GM23248 (cell line): Measurements from ENCODE around the gene PHLDB3. TPM values are rescaled to one million over a fixed set of nuclear protein-coding genes. Genes with fewer than 3 reads are reported as not detected.

Experiments
- DNase-seq: peaks from one replicate; pipeline ENCODE4 v3.0.0-alpha.2; 2015
- H2AFZ ChIP-seq: fragments of 200-600 bp; sonication (generic); 2 replicates; pipeline ENCODE4 v1.6.1; 2016; ENCODE audit warnings: antibody characterized with exemption
- H3F3A ChIP-seq: fragments of 200-600 bp; sonication (generic); 2 replicates; pipeline ENCODE4 v1.6.1; 2016; ENCODE audit warnings: mild to moderate bottlenecking, antibody characterized with exemption, mixed run types; ENCODE audit not compliant: insufficient read depth
- H3K27ac ChIP-seq: fragments of 200-600 bp; sonication (generic); 2 replicates; pipeline ENCODE4 v1.5.1; 2016; ENCODE audit warnings: mild to moderate bottlenecking
- H3K27me3 ChIP-seq: fragments of 200-600 bp; sonication (generic); replicated peaks from 2 replicates; pipeline ENCODE4 v1.6.1; 2016; ENCODE audit warnings: mild to moderate bottlenecking; ENCODE audit not compliant: insufficient read depth
- H3K36me3 ChIP-seq: fragments of 200-600 bp; sonication (generic); 2 replicates; pipeline ENCODE4 v1.6.1; 2016; ENCODE audit warnings: low read depth, mild to moderate bottlenecking
- H3K4me1 ChIP-seq: fragments of 200-600 bp; sonication (generic); 2 replicates; pipeline ENCODE4 v1.6.1; 2016; ENCODE audit warnings: mild to moderate bottlenecking; ENCODE audit not compliant: insufficient read depth
- H3K4me2 ChIP-seq: fragments of 200-600 bp; sonication (generic); one replicate; pipeline ENCODE4 v1.6.1; 2016; ENCODE audit warnings: mild to moderate bottlenecking; ENCODE audit not compliant: unreplicated experiment
- H3K4me3 ChIP-seq: fragments of 200-600 bp; sonication (generic); 2 replicates; pipeline ENCODE4 v1.5.1; 2016; ENCODE audit warnings: mild to moderate bottlenecking
- H3K79me2 ChIP-seq: fragments of 200-600 bp; sonication (generic); 2 replicates; pipeline ENCODE4 v1.6.1; 2016; ENCODE audit warnings: mild to moderate bottlenecking; ENCODE audit not compliant: insufficient read depth
- H3K9ac ChIP-seq: fragments of 200-600 bp; sonication (generic); 2 replicates; pipeline ENCODE4 v1.6.1; 2016; ENCODE audit warnings: mild to moderate bottlenecking
- H3K9me2 ChIP-seq: fragments of 200-600 bp; sonication (generic); 2 replicates; pipeline ENCODE4 v1.6.1; 2016; ENCODE audit warnings: mixed run types, mild to moderate bottlenecking, moderate library complexity; ENCODE audit not compliant: insufficient read depth
- H3K9me3 ChIP-seq: fragments of 200-600 bp; sonication (generic); one replicate; pipeline ENCODE4 v1.6.1; 2017; ENCODE audit warnings: low read depth
- H4K20me1 ChIP-seq: fragments of 200-600 bp; sonication (generic); 2 replicates; pipeline ENCODE4 v1.6.0; 2016; ENCODE audit not compliant: insufficient read depth
- EZH2 ChIP-seq: fragments of 200-600 bp; sonication (generic); IDR thresholded peaks from 2 replicates; pipeline ENCODE4 v1.6.1; 2018; ENCODE audit warnings: antibody characterized with exemption, mild to moderate bottlenecking; ENCODE audit not compliant: insufficient read depth, poor library complexity, severe bottlenecking
- EZH2phosphoT487 ChIP-seq: fragments of 200-600 bp; sonication (generic); IDR thresholded peaks from 2 replicates; pipeline ENCODE4 v1.6.1; 2018; ENCODE audit warnings: antibody characterized with exemption, moderate library complexity, mild to moderate bottlenecking, low read depth; ENCODE audit not compliant: insufficient read depth
- WGBS, 2 experiments: methylation state at CpG; one replicate each; pipeline ENCODE4 v1.1.6; 2015 to 2017; ENCODE audit warnings: low lambda C conversion rate in 2 of 2, low coverage in 1 of 2; ENCODE audit errors: missing lambda C conversion rate in 2 of 2; 5-methylcytosine and 5-hydroxymethylcytosine counted together
- in situ Hi-C: fragments of 300-500 bp; cut with MboI; formaldehyde crosslinking; loops from 2 replicates; pipeline ENCODE4 v1.15.0; 2020
- polyA plus RNA-seq: library from polyadenylated mRNA; unstranded; fragments of >200 nt; fragmentation: Nextera tagmentation; extraction: Ambion mirVana; gene quantifications from 2 replicates; pipeline ENCODE4 v1.2.1, GENCODE V29; 2016
- total RNA-seq: library from RNA; depleted of rRNA; stranded (reverse); fragments of >200 nt; shearing (Covaris generic); gene quantifications from 2 replicates; pipeline ENCODE4 v1.2.3, GENCODE V29; 2014; rRNA removed

Gene PHLDB3
- total and polyA plus RNA-seq, 2 experiments from 2014 or later, result 4.6 to 5.6 TPM

- no peak overlapping the region for H3K27ac ChIP-seq
These were observed 73.6 kb downstream of the PHLDB3 start for GRCh38 chr19:43430976-43431375.

GRCh38 chr19:43430142-43430710 is 74.3 kb downstream of the PHLDB3 start:
- Histone ChIP-seq H3K9ac (no peak overlapping the region), H2AFZ (no peak overlapping the region), H3K79me2 (no peaks in the 10 kb centered on the region), H3K27ac (no peak overlapping the region), H4K20me1 (no peaks in the 10 kb centered on the region), H3K4me2 (no peak overlapping the region), H3K4me1 (no peaks in the 10 kb centered on the region), H3K9me2 (no peaks in the 10 kb centered on the region), H3K27me3 (no peaks in the 10 kb centered on the region), H3K4me3 (no peak overlapping the region), H3K36me3 (no peaks in the 10 kb centered on the region), H3F3A (no peaks in the 10 kb centered on the region), H3K9me3 (no peaks in the 10 kb centered on the region)
- TF ChIP-seq EZH2phosphoT487, result no peak
- TF ChIP-seq EZH2, result no peak
- no peak for DNase-seq
- WGBS, 2 experiments, result 72 to 76% methylated on average over 6 of the region's 6 CpGs
- in situ Hi-C loops, result no loop called here

More at GRCh38 chr19:43430976-43431375, 73.6 kb downstream of the PHLDB3 start:
- no peaks in the 10 kb centered on the region for H3K27me3 ChIP-seq
- H3K9me3 ChIP-seq, result no peaks in the 10 kb centered on the region
- H3F3A ChIP-seq, result no peaks in the 10 kb centered on the region
- no peaks in the 10 kb centered on the region for H3K4me1 ChIP-seq
- no peaks in the 10 kb centered on the region for H3K36me3 ChIP-seq
- H3K4me2 ChIP-seq, result no peak overlapping the region
- WGBS, 2 experiments, result 68 to 72% methylated on average over 9 of the region's 9 CpGs
- H2AFZ ChIP-seq, result no peak overlapping the region
- TF ChIP-seq EZH2phosphoT487 (no peak), EZH2 (no peak)
- H3K4me3 ChIP-seq, result no peak overlapping the region
- H3K9me2 ChIP-seq, result no peaks in the 10 kb centered on the region
- in situ Hi-C loops, result no loop called here
- no peaks in the 10 kb centered on the region for H4K20me1 ChIP-seq
- H3K79me2 ChIP-seq, result no peaks in the 10 kb centered on the region
- DNase-seq, result no peak
- H3K9ac ChIP-seq, result no peak overlapping the region

GRCh38 chr19:43429395-43429794 is 75.2 kb downstream of the PHLDB3 start:
- Histone ChIP-seq H3K79me2 (no peaks in the 10 kb centered on the region), H3K9me3 (no peaks in the 10 kb centered on the region), H3K4me2 (no peak overlapping the region), H3K4me1 (no peaks in the 10 kb centered on the region), H3K9me2 (no peaks in the 10 kb centered on the region), H3K36me3 (no peaks in the 10 kb centered on the region), H3K4me3 (no peak overlapping the region), H4K20me1 (no peaks in the 10 kb centered on the region), H3K27ac (no peak overlapping the region), H3K9ac (no peak overlapping the region), H3K27me3 (no peaks in the 10 kb centered on the region), H3F3A (no peaks in the 10 kb centered on the region), H2AFZ (no peak overlapping the region)
- 85 to 86% methylated on average over 7 of the region's 7 CpGs for WGBS, 2 experiments
- TF ChIP-seq EZH2 (no peak), EZH2phosphoT487 (no peak)
- in situ Hi-C loops, result no loop called here
- DNase-seq, result no peak

GRCh38 chr19:43425567-43426392 is 78.8 kb downstream of the PHLDB3 start:
- Histone ChIP-seq H3K79me2 (no peaks in the 10 kb centered on the region), H4K20me1 (no peaks in the 10 kb centered on the region), H3K4me1 (no peaks in the 10 kb centered on the region), H3K9ac (0 out of 2 replicates have a peak overlapping the region, but pooled peaks have one; percentile 1), H3K27me3 (no peaks in the 10 kb centered on the region), H3K4me3 (no peak overlapping the region), H3K27ac (no peak overlapping the region), H2AFZ (peak overlapping the region; percentile 70), H3K9me2 (no peaks in the 10 kb centered on the region), H3F3A (no peaks in the 10 kb centered on the region), H3K36me3 (no peaks in the 10 kb centered on the region), H3K4me2 (no peak overlapping the region), H3K9me3 (no peaks in the 10 kb centered on the region)
- TF ChIP-seq EZH2 (no peak), EZH2phosphoT487 (no peak)
- in situ Hi-C loops, result no loop called here
- DNase-seq, result peak; percentile 64
- 17 to 19% methylated on average over 7 to 8 of the region's 8 CpGs for WGBS, 2 experiments

Other genes with a start within 250 kb of the PHLDB3 start
- 0.32 TPM in 1 of 2 replicates, not detected in the other for gene PSG9, start 235.2 kb downstream of the PHLDB3 start, total RNA-seq
- gene PSG9, start 235.2 kb downstream of the PHLDB3 start, polyA plus RNA-seq, result 1.1 and 1.6 TPM in 2 replicates
- gene CD177, start 151.1 kb downstream of the PHLDB3 start, total RNA-seq, result 0.32 and 1.1 TPM in 2 replicates
- gene CD177, start 151.1 kb downstream of the PHLDB3 start, polyA plus RNA-seq, result 0.36 and 0.38 TPM in 2 replicates
- gene TEX101, start 89.9 kb downstream of the PHLDB3 start, total RNA-seq, result not detected in 2 replicates
- not detected in 2 replicates for gene TEX101, start 89.9 kb downstream of the PHLDB3 start, polyA plus RNA-seq
- gene LYPD3, start 39.1 kb downstream of the PHLDB3 start, total RNA-seq, result not detected in 2 replicates
- gene LYPD3, start 39.1 kb downstream of the PHLDB3 start, polyA plus RNA-seq, result 0.22 and 0.28 TPM in 2 replicates
- 71.1 and 100.0 TPM in 2 replicates for gene ETHE1, start 22.5 kb upstream of the PHLDB3 start, total RNA-seq
- 70.8 and 75.4 TPM in 2 replicates for gene ETHE1, start 22.5 kb upstream of the PHLDB3 start, polyA plus RNA-seq
- 0.22 TPM in 1 of 2 replicates, not detected in the other for gene ZNF575, start 28.4 kb upstream of the PHLDB3 start, total RNA-seq
- 3.1 and 3.9 TPM in 2 replicates for gene ZNF575, start 28.4 kb upstream of the PHLDB3 start, polyA plus RNA-seq
- 26.7 and 28.0 TPM in 2 replicates for gene XRCC1, start 70.8 kb upstream of the PHLDB3 start, total RNA-seq
- 26.7 and 32.4 TPM in 2 replicates for gene XRCC1, start 70.8 kb upstream of the PHLDB3 start, polyA plus RNA-seq
- 1.8 TPM in 1 of 2 replicates, not detected in the other for gene PINLYP, start 71.1 kb upstream of the PHLDB3 start, total RNA-seq
- gene PINLYP, start 71.1 kb upstream of the PHLDB3 start, polyA plus RNA-seq, result 1.3 and 2.5 TPM in 2 replicates
- 19.9 and 25.5 TPM in 2 replicates for gene IRGQ, start 91.4 kb upstream of the PHLDB3 start, total RNA-seq
- gene IRGQ, start 91.4 kb upstream of the PHLDB3 start, polyA plus RNA-seq, result 5.7 and 6.0 TPM in 2 replicates
- gene ZNF576, start 91.8 kb upstream of the PHLDB3 start, total RNA-seq, result 11.7 and 14.4 TPM in 2 replicates
- gene ZNF576, start 91.8 kb upstream of the PHLDB3 start, polyA plus RNA-seq, result 19.3 and 22.2 TPM in 2 replicates
- not detected in 2 replicates for gene SRRM5, start 107.3 kb upstream of the PHLDB3 start, total RNA-seq
- gene SRRM5, start 107.3 kb upstream of the PHLDB3 start, polyA plus RNA-seq, result not detected in 2 replicates
- 24.0 and 36.0 TPM in 2 replicates for gene ZNF428, start 114.9 kb upstream of the PHLDB3 start, total RNA-seq
- gene ZNF428, start 114.9 kb upstream of the PHLDB3 start, polyA plus RNA-seq, result 25.6 and 29.7 TPM in 2 replicates
- 1.0 and 1.7 TPM in 2 replicates for gene CADM4, start 135.1 kb upstream of the PHLDB3 start, total RNA-seq
- gene CADM4, start 135.1 kb upstream of the PHLDB3 start, polyA plus RNA-seq, result 0.14 and 0.27 TPM in 2 replicates
- 100 and 118 TPM in 2 replicates for gene PLAUR, start 165.4 kb upstream of the PHLDB3 start, total RNA-seq
- 125 and 139 TPM in 2 replicates for gene PLAUR, start 165.4 kb upstream of the PHLDB3 start, polyA plus RNA-seq
- not detected in 2 replicates for gene IRGC, start 211.3 kb upstream of the PHLDB3 start, total RNA-seq
- gene IRGC, start 211.3 kb upstream of the PHLDB3 start, polyA plus RNA-seq, result not detected in 2 replicates